IPS-NIHi11 (cell line): ENCODE data around the gene TMCO6.
"Not testable (repeated sequence)": the region's sequence is repeated elsewhere in the genome, so short reads cannot be mapped to it uniquely, and the experiment has no call there.

Experiments
- DNase-seq: peaks from one replicate; pipeline ENCODE4 v3.0.0; 2012; ENCODE audit warnings: mixed read lengths, low spot score

The TMCO6 gene

GRCh38 chr5:140630292-140631035, 8.8 kb upstream of the TMCO6 start:
- no peak for DNase-seq

- DNase-seq: no peak
Observed at GRCh38 chr5:140631036-140631417, 8.2 kb upstream of the TMCO6 start.

GRCh38 chr5:140631831-140632365, 7.4 kb upstream of the TMCO6 start:
- peak; percentile 20 for DNase-seq

DNA sequence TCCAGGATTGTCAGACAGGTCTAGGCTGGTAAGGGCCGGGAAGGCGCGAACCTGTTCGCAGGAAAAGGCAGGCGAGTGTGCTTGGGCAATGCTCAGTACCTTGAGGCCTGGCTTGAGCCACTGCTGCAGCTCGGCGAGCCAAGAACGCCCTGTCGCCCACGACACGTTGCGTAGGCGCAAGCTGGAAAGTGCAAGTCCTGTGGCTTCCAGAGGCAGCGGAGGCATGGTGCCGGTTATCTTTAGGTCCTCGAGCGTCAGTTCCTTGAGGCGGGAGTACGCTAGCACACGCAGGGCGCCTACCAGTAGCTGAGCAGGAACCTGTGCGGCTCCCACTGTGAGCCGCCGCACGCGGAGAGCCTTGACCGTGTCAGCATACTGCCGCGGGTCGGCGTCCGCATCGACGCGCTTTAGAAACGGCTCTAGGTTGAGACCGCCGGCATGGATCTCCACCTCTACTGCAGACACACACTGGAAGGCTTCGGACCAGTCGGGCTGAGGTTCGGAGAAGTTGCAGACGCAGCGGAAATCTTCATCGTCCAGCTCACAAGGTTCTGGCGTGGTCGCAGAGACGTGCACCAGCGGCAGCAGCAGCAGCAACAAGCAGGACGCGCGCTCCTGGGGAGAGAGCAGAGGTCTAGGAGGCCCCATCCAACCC, 6.8 kb upstream of the TMCO6 start:
- DNase-seq: peak; percentile 10

GRCh38 chr5:140633021-140633471, 6.2 kb upstream of the TMCO6 start, which contains the start of gene CD14:
Gene CD14, minus strand, starts transcription at chr5:140633175. Its CDS starts 104 bp downstream, at chr5:140633071.
- no peak for DNase-seq

- DNase-seq: no peak
Observed at GRCh38 chr5:140633501-140633900, 5.8 kb upstream of the TMCO6 start.

DNA sequence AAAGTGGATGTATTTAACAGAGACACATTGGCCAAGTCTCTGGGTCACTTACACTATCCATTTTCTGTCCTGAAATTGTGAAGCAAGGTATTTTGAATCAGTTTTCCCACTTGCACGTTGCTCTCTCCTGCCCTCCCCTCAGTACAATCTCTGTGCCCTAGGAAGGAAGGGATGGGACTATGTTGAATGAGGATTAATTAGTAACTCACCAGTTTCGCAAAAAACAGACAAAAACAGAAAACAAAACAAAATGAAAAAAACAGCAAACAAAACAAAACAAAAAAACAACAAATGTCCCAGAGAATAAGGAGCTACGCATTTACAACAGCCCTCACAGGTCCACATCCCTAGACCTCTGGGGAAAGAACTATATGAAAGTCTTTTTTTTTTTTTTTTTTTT, 5.1 kb upstream of the TMCO6 start:
- no peak for DNase-seq

DNA sequence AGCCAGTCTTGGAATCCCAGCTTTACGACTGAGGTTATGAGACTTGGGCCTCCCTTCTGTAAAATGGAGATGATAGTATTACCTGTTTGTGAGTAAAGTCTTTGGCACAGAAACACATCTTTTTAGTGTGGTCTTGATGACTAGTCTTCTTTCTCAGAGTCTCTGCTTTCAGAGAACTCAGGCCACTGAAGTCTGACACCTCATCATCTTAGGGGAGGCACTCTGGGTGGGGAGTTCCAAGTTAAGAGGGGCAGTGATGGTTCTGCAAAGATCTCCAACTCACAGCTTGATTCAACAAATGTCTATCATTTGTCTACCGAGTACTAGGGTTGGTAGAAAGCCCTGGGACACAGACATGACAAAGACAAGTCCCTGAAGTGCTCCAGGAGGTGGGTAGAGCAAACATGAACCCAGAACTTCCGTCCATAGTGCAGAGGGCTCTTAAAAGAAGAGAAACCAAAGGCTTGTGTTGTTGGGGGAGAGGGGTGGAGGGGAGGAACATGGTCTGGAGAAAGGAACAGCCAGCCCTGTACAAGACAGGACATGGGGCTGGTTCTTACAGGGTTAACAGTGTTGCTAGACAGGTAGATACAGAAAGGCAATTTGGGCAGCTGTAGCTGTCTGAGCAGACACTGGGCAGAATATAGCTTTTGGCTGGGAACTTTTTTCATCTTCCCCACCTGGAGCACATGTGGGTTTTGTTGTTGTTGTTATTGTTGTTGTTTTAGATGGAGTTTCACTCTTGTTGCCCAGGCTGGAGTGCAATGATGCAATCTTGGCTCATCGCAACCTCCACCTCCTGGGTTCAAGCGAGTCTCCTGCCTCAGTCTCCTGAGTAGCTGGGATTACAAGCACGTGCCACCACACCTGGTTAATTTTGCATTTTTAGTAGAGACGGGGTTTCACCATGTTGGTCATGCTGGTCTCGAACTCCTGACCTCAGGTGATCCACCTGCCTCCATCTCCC, 3.7 kb upstream of the TMCO6 start:
- DNase-seq: no peak

DNA sequence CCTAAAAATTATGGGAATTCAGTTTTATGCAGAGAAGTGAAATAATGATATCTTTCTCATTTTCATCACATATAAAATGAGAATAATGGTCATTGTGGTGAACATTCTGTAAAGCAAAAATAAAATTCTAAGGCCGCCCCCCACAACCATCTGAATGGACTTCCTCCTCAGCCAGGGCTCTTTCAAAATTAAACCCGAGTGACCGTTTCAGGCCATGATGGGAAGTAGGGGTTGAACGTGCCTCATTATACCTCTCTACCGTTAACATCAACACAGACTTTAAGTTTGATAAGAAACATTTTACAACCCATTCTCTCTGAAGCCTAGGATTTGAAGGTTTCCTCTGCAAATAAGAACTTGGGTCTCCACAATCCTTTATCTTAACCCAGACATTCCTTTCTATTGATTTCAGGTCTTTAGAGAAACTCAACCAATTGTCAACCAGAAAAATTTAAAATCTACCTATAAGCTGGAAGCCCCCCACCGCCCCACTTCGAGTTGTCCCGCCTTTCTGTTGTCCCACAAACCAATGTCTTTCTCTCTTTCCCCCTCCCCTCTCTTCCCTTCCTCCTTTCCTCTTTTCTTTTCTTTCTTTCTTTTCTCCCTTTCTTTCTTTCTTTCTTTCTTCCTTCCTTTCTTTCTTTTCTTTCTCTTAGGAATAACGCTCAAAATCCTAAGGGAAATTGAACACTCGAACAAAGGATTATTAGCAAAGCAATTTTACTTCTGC, 1.7 kb upstream of the TMCO6 start:
- no peak for DNase-seq

DNA sequence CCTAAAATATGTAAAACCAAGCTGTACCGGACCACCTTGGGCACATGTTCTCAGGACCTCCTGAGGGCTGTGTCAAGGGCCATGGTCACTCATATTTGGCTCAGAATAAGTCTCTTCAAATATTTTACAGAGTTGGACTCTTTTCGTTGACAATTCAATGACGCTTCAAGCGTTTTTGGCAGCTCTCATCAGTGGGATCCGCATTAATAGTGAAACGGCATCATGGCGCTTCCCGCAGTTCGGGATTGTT, 428 bp upstream of the TMCO6 start:
- DNase-seq: not testable (repeated sequence)

DNA sequence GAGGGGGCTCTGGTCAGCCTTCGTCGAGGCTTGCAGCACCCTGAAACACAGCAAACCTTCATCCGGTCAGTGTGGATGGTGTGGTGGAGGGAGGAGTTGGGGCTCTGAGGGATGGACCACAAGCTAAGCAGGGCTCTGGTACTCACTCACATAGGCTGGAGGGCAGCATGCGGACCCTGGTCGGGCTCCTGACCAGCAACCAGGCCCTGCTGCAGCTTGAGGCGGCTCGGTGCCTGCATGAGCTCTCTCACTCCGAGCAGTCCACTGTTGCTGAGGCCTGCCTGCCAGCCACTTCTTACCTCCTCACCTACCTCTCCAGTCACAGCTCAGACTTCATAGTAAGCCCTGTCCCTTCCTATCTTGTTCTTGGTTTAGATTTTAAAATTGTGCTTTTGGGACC, 2.5 kb downstream of the TMCO6 start:
- no peak for DNase-seq

GRCh38 chr5:140642718-140643117, 3.5 kb downstream of the TMCO6 start:
- no peak for DNase-seq

- DNase-seq: no peak
Observed at GRCh38 chr5:140647042-140647419, 7.8 kb downstream of the TMCO6 start.

GRCh38 chr5:140658870-140659269, 19.6 kb downstream of the TMCO6 start:
- no peak for DNase-seq

DNA sequence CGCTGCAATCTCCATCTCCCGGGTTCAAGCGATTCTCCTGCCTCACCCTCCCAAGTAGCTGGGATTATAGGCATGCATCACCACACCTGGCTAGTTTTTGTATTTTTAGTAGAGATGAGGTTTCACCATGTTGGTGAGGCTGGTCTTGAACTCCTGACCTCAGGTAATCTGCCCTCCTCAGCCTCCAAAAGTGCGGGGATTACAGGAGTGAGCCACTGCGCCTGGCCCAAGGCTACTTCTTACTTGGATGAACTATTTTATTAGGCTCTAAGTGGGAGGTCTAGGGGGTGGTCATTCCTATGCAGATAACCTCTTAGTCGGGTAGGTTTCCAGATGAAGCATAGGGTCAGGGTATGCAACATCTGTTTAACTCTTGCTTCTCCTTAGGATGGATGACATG, 21.1 kb downstream of the TMCO6 start:
- not testable (repeated sequence) for DNase-seq

GRCh38 chr5:140664030-140664358, 24.7 kb downstream of the TMCO6 start:
- DNase-seq: no peak

DNA sequence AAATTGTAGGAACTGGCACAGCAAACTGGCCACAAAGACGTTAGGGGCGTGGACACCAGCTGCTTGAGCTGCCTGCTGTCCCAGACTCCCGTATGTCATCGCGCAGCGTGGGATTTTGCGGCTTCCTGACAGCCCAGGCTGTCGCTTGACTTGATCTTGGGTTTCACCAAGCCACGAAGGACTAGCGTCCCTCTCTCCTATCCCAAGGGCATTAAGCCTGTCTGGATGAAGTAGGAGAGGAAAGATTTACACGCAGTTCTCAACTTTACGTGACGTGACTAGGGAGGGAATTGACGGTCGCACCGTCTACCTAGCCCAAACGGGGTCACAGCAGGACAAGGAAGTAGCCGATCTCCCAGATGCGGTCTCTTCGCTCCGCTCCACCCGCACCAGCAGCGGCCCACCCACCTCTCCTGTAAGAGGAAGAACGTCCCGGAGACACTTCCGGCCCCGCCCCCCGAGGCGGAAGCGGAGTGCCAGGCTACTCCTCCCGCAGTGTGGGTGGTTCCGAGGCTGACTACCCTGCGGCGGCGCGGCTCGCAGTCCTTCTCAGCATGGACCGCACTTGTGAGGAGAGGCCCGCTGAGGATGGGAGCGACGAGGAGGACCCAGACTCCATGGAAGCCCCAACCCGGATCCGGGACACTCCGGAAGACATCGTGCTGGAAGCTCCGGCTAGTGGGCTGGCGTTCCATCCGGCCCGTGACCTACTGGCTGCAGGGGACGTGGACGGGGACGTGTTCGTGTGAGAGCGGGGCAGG, 25.3 kb downstream of the TMCO6 start, which contains the start of gene WDR55:
TSS of gene WDR55 (plus strand) at position 546 of the 761 bp plus-strand sequence. CDS start at position 555, 9 bp downstream.
- peak; percentile 97 for DNase-seq

DNA sequence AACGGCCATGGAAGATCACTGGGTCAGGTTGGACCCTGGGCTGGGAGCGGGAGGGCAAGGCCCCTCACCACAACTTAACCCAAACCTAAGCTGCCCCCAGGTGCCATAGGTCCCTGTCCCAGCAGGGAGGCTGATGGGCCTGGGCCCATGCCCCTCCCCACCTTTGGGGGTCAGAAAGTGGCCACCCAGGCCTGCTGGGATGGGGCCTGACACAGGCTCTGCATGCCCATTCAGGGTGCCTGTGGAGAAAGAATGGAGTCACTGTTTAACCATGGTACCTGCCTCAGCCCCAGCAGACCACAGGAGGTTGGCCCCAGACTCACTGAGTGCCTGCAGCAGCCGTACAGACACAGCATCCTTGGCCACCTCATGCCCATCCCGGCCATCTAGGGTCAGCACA, 31.8 kb downstream of the TMCO6 start:
- DNase-seq: not testable (repeated sequence)

GRCh38 chr5:140671472-140672125, 32.3 kb downstream of the TMCO6 start:
- no peak for DNase-seq

GRCh38 chr5:140672455-140673186, 33.4 kb downstream of the TMCO6 start:
- peak; percentile 22 for DNase-seq
